ENCODE results near the gene NFKBIB. TPM values are rescaled to one million over a fixed set of nuclear protein-coding genes. Genes with fewer than 3 reads are reported as not detected.
"Not testable (repeated sequence)": the region's sequence is repeated elsewhere in the genome, so short reads cannot be mapped to it uniquely, and the experiment has no call there.

The NFKBIB gene
- total RNA-seq, 2 experiments from 2014 or later = 99.9 to 103 TPM

GRCh38 chr19:38941466-38941865 is 41.7 kb downstream of the NFKBIB start:
- POLR2A ChIA-PET = not testable (repeated sequence)
- CTCF ChIA-PET = interaction anchor here (0.6 kb wide), 1 partner anchor 14 kb away, joined by 3 read pairs; no protein-coding TSS in a partner anchor

GRCh38 chr19:38941979-38942378 is 42.2 kb downstream of the NFKBIB start:
- CTCF ChIA-PET = interaction anchor here (0.6 kb wide), 1 partner anchor 14 kb away, joined by 3 read pairs; no protein-coding TSS in a partner anchor
- POLR2A ChIA-PET = no interaction called here

GRCh38 chr19:38942471-38943181 is 42.9 kb downstream of the NFKBIB start:
- ChIA-PET CTCF (no interaction called here), POLR2A (no interaction called here)

DNA sequence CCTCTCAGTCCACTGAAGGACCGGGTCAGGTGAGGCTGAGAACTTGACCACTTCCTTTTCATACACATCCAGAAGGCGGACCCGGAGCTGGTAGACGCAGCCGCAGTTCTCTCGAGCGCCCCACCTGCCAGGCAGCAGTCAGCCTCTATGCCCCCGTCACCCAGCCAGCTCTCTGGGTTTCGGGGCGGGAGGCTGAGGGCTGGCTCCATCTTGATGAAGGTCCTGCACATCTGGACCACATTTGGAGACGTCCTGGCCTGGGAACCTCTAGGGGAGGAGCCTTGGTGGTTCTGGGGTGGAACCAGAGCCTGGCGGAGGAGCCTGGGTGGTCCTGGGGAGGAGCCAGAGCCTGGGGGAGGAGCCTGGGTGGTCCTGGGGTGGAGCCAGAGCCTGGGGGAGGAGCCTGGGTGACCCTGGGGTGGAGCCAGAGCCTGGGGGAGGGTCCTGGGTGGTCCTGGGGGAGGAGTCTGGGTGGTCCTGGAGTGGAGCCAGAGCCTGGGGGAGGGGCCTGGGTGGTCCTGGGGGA is 45.3 kb downstream of the NFKBIB start:
- ChIA-PET CTCF (no interaction called here), POLR2A (no interaction called here)

- ChIA-PET POLR2A (no interaction called here), CTCF (no interaction called here)
Measured at GRCh38 chr19:38945562-38946228, 45.9 kb downstream of the NFKBIB start.

DNA sequence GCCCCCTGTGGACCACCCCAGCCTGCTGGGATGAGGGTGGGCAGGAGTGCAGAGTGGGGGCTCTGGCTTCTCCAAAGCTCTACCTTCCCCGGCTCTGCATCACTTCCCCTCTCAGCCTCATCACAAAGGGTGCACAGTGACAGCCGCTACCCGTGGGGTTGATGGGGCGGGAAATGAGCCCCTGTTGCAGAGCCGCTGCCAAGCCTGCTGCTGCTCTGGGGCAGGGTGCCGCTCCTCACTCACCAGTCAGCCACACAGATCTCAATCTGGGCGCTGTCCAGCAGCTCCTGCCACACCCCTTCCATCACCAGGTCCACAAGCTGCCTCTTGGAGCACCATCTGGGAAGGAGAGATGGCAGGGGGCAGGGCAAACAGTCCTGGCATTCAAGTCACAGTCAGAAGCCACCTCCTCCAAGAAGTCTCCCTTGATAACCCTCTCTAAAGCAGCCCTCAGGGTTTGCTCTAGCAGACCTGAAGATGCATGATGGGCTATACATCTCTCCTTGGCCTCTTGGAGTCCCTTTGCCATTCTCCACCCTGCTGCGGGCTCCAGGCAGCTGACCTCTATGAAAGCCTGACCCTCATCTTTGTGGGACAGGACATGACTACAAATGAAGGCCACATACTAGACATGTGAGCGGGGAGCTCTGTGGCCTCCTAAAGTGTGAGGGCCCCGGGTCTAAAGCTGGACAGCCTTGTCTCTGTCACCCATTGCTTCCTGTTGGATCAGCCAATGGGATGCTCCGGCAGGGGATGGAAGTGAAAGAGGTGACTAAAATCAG is 46.7 kb downstream of the NFKBIB start:
- POLR2A ChIA-PET = no interaction called here
- CTCF ChIA-PET = interaction anchor here (0.8 kb wide), 1 partner anchor 17 kb away, joined by 3 read pairs; no protein-coding TSS in a partner anchor

DNA sequence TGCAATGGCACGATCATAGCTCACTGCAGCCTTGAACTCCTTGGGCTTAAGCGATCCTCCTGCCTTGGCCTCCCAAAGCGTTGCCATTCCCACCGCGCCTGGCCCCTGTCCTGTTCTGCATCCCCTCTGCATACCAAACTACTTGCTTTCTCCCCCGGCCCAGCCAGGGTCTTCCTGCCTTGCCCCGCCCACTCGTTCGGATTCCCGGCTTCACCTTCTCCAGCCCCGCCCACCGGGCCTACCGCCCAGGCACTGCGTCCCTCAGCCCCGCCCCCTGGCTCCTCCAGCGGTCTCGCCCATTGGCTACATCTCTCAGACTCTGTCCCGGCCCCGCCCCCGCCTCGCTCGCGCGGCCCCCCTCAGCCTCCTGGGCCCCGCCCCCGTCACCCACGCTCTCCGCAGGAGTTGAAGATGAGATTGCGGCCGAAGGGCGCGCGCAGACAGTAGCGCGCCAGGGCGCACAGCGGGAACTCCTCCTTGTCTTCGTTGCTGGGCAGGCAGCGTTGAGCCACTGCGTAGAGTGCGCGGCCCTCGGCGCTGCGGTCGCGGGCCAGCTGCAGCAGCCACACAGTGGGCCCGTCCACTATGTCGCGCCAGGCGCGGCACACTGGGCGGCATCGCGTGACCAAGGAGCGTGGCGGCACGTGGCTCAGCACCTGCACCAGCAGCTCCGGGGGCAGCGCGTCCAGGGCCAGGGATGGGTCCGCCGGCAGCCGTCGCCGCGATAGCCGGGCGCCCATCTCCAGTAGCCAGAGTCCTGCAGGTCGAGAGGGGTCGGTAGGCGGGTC is 50.0 kb downstream of the NFKBIB start:
- CTCF ChIA-PET = interaction anchor here (0.7 to 0.9 kb wide), 2 partner anchors 9 to 17 kb away, joined by 3 read pairs; no protein-coding TSS in a partner anchor

DNA sequence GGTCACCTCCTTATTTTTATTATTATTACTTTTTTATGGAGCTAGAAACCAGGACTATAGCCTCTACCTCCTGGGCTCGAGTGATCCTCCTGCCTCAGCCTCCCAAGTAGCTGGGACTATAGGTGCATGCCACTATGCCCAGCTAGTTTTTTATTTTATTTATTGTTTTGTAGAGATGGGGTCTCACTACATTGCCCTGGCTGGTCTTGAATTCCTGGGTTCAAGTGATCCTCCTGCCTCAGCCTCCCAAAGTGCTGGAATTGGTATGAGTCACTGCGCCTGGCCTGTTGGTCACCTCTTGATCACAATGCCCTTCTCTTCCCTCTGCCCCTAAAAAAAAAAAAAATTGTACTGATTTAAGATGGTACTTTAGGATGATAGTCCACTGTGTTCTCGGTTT is 51.4 kb downstream of the NFKBIB start:
- POLR2A ChIA-PET = no interaction called here
- CTCF ChIA-PET = interaction anchor here (1.1 kb wide), 1 partner anchor 11 kb away, joined by 3 read pairs; no protein-coding TSS in a partner anchor

More for the DNA sequence above, 50.0 kb downstream of the NFKBIB start:
- POLR2A ChIA-PET = no interaction called here

GRCh38 chr19:38952395-38953165 is 52.8 kb downstream of the NFKBIB start:
- CTCF ChIA-PET = interaction anchor here (0.7 kb wide), 1 partner anchor 12 kb away, joined by 3 read pairs; no protein-coding TSS in a partner anchor
- POLR2A ChIA-PET = no interaction called here

DNA sequence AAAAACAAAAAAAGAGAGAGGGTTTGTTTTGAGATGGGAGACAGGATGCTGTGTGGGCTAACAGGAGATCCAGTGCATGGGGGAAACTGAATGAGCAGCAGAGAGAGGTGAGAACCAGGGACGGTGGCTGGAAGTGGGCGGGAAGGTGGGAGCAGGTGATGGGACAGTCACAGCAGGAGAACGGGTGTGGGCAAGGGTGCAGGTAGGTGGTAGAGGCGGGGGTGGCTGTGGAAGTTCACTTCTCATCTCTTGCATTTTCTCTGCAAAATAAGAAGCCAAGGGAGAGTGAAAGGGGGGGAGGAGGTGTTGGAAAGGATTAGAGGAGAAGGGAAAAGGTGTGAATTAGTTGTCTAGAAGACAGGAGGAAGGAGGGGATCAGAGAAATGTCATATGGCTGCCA is 53.9 kb downstream of the NFKBIB start:
- CTCF ChIA-PET = interaction anchor here (1.4 kb wide), 1 partner anchor 156 kb away, joined by 6 read pairs; no protein-coding TSS in a partner anchor
- POLR2A ChIA-PET = no interaction called here

- ChIA-PET CTCF (interaction anchor here (0.6 kb wide), 1 partner anchor 14 kb away, joined by 3 read pairs; no protein-coding TSS in a partner anchor), POLR2A (no interaction called here)
Measured at GRCh38 chr19:38956264-38956663, 56.5 kb downstream of the NFKBIB start.

DNA sequence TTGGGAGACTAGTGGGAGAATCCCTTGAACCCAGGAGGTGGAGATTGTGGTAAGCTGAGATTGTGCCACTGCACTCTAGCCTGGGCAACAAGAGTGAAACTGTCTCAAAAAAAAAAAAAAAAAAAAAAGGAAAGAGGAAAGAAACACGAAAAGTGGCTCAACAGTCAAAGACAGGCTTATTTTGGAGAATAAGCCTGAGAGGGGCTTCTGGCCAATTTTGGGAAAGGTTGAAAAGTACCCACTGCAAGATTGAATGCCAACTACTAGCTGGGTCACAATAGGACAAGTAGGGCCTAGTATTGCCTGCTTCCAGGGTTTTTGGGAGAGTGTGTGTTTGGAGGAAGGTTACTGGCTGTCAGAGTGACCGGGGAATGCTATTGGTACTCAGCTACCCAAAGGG is 58.5 kb downstream of the NFKBIB start:
- POLR2A ChIA-PET = no interaction called here
- CTCF ChIA-PET = interaction anchor here (0.6 to 1.6 kb wide), 4 partner anchors 9 to 151 kb away, joined by 3 to 4 read pairs (median 3); no protein-coding TSS in a partner anchor

Other genes starting within 250 kb of the NFKBIB start
- 1 to 10 TPM; 3.3 to 3.7 TPM for gene CAPN12, start 155.5 kb upstream of the NFKBIB start, total RNA-seq
- not detected for gene LGALS7, start 126.5 kb upstream of the NFKBIB start, total RNA-seq
- gene LGALS7B, start 110.8 kb upstream of the NFKBIB start, total RNA-seq = not detected
- gene LGALS4, start 87.0 kb upstream of the NFKBIB start, total RNA-seq = under 1 TPM; 0.65 to 0.82 TPM
- gene ECH1, start 68.2 kb upstream of the NFKBIB start, total RNA-seq = 100 to 1,000 TPM; 108 to 124 TPM
- gene HNRNPL, start 50.0 kb upstream of the NFKBIB start, total RNA-seq = 100 to 1,000 TPM; 677 to 698 TPM
- 10 to 100 TPM; 84.0 to 85.5 TPM for gene RINL, start 21.7 kb upstream of the NFKBIB start, total RNA-seq
- gene SIRT2, start 351 bp upstream of the NFKBIB start, total RNA-seq = 10 to 100 TPM; 28.3 to 30.4 TPM
- gene CCER2, start 12.2 kb downstream of the NFKBIB start, total RNA-seq = under 1 TPM; 0.44 to 0.53 TPM
- 10 to 100 TPM; 41.7 to 47.3 TPM for gene SARS2, start 30.8 kb downstream of the NFKBIB start, total RNA-seq
- 100 to 1,000 TPM; 113 to 121 TPM for gene MRPS12, start 31.0 kb downstream of the NFKBIB start, total RNA-seq
- gene FBXO17, start 75.8 kb downstream of the NFKBIB start, total RNA-seq = not detected
- 1 to 10 TPM in 1 of 2 experiments, under 1 TPM in 1; 0.82 to 1.4 TPM for gene FBXO27, start 132.6 kb downstream of the NFKBIB start, total RNA-seq
- gene ACP7, start 184.4 kb downstream of the NFKBIB start, total RNA-seq = not detected
- gene PAK4, start 225.8 kb downstream of the NFKBIB start, total RNA-seq = 10 to 100 TPM; 19.2 TPM